ENCODE results near the gene SYT7.
"Not testable (repeated sequence)": the region's sequence is repeated elsewhere in the genome, so short reads cannot be mapped to it uniquely, and the experiment has no call there.

SYT7 gene

DNA sequence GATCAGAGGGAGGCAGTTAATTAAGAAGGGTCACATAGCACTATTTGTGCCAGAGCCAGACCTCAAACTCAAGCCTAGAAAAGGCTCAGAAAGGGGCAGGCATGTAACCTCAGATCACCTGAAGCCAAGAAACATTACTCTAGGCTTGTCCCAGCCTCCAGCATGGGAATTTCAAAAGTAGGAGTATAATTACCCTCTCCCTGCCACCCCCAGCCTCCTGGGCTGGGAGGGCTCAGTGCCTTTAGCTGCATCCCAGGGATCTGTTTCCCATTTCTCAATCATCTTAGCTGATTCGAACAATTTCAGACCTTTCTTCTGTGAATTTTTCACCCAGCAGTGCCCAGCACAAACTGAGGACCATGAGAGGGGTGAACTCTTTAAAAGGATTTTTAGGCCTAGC lies 105.4 kb downstream of the SYT7 start:
- DNase-seq, result no peak

DNA sequence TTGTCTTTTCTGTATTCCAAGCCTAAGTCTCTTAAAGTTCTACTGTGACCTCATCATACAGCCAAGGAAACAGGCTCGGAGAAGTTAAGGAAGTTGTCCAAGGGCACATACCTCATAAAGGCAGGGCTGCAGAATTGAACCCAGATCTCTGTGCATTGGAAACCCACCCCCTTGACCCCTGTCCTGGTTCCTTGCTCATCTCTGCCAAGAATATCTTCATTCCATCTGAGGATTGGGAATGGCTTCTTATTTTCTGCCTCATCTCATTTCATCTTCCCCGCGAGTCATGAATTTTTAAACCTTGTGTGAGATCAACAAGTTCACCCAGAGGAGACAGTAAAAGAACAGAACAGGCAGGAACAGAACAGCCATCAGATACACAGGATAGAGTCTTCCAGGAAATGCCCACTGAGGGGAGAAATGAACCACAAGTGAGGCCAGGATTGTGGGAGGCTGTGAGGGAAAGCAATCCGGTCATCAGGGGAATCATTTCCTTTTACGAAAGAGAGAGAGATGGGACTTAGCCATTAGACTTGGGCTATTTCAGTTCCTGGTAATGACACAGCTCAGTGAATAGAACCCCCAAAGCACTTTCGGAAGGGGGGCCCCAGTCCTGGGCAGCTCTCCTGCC lies 106.7 kb downstream of the SYT7 start:
- no peak for DNase-seq

DNA sequence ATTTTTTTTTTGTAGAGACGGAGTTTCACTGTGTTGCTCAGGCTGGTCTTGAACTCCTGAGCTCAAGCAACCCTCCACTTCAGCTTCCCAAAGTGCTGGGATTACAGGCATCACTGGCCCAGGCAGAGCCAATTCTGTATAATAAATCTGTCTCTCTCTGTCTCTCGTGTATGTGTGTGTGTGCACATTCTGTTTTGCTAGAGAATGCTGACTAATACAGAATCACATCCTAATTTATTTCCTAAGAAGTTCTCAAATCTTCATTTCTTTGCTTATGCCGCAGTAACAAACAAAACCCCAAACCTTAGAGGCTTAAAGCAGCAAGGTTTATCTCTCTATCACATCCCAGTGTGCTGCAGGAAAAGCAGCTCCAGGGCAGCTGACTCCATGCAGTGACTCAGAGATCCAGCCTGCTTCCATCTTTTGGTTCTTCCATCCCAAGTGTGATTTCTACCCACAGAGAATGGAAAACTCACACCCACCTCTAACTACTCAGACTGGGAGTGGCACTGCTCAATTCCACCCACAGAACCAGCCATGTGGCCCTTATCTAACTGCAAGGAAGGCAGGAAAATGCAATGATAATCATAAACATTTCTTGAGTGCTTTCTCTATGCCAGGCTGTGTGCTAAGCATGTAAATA lies 107.4 kb downstream of the SYT7 start:
- DNase-seq, result no peak

DNA sequence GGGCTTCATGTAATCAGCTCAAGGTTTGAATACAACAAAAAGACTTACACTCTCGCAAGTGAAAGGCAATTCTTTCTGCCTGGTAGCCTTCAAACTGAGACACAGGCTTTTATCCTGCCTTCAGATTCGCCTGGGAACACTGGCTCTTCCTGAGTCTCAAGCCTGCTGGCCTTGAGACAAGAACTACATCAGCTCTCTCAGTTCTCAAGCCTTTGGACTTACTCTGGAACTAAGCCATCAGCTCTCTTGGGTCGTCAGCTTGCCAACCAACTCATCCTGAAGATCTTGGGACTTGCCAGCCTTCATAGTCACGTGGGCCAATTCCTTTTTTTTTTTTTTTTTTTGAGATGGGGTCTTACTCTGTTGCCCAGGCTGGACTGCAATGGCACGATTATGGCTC lies 108.0 kb downstream of the SYT7 start:
- DNase-seq, result no peak

DNA sequence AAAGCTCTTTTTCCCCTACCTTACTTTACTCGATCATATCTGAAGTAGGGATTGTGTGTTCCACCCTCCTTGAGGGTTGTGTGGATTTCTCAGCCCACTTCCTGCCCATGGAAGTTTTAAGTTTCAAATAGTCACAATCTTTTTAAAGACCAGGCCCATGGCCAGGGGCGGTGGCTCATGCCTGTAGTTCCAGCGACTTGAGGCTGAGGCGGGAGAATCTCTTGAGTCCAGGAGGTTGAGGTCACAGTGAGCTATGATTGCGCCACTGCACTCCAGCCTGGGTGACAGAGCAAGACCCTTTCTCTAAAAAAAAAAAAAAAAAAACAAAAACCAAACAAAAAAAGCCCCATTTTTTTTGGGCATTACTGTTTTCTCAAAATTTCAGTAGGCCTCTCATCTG lies 108.6 kb downstream of the SYT7 start:
- no peak for DNase-seq

DNA sequence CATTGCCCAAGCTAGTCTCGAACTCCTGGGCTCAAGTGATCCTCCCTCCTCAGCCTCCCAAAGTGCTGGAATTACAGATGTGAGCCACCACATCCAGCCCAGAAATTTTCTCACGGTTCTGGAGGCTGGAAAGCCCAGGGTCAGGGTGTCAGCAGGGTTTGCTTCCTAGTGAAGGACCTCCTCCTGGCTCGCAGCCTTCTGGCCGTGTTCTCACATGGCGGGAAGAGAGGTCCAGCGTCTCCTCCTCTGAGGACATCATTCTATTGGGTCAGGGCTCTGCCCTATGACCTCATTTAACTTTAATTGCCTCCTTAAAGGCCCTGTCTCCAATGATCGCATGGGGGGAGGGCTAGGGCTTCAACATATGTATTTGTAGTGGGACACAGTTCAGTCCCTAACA lies 112.9 kb downstream of the SYT7 start:
- DNase-seq, result no peak

DNA sequence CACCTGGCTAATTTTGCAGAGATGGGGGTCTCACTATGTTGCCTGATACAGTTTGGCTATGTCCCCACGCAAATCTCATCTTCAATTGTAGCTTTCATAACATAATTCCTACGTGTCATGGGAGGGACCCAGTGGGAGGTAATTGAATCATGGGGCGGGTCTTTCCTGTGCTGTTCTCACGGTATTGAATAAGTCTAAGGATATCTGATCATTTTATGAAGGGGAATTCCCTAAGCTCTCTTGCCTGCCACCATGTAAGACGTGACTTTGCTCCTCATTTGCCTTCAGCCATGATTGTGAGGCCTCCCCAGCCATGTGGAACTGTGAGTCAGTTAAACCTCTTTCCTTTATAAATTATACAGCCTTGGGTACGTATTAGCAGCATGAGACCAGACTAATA lies 113.3 kb downstream of the SYT7 start:
- DNase-seq, result not testable (repeated sequence)
